Posterior cingulate gyrus (tissue), 11 donors: ENCODE data around the gene RBFOX1.
A peak's percentile ranks its signal among the peaks of the same experiment; 100 is the strongest.

ENCODE experiments used
- DNase-seq, 10 donors: peaks; one replicate each; pipeline versions ENCODE4 v3.0.0 to v3.0.0-alpha.2; 2020 to 2021; ENCODE audit warnings: mixed read lengths in 3 of 10
- intact Hi-C: fragments of 100-400 bp; cut with DNase I; formaldehyde crosslinking; loops from one replicate; pipeline ENCODE4 v1.15.1; 2023

RBFOX1 gene

DNA sequence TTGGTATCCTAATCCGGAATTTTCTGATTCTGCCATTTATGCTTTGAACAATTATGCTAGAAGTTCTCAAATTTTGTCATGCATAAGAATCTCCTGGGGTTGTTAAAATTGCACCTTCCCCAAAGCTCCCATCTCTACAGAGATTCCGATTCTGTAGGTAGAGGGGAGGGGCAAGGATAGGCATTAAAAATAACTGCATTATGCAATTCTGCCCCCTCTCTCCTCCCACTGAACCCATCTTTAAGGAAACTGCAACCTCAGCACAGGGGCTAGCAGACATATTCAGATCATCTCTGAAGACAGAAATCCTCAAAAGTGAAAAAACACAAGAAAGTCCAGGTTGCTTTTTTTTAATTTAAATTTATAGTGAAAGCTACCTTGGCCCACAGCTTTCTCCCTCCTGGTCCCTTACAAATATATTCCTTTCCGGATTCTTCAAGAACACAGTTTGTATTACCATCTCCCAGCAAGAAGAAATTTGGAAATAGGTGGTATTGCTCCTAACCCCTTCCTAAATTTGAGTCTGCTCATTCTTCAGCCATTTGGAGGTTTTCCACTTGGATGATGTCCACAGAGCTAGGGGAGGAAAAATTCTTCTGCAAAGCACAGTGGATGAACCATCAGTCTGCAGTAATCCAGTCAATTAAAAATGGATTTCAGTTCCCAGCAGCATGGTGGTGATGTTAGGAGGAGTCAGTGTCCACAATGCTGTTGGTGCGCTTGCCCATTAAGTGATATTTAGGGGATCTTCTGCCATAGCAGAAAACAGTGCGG, 67.7 kb downstream of the RBFOX1 start:
- no peak for DNase-seq
- intact Hi-C loops: no loop called here

DNA sequence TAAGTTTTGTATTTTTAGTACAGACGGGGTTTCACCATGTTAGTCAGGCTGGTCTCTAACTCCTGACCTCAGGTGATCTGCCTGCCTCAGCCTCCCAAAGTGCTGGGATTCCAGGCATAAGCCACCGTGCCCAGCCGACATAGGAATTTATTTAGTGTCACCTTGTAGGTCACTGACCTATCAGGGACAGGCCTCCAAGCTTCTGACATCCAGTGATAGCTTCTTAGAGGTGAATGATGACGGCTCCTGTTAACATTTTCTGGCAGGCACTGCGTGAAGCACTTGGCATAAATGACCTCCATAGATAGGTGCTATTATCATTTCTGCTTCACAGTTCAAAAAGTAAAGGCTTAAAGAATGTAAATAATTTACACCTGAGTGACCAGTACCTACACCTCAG, 71.6 kb downstream of the RBFOX1 start:
- no peak for DNase-seq
- intact Hi-C loops: no loop called here

DNA sequence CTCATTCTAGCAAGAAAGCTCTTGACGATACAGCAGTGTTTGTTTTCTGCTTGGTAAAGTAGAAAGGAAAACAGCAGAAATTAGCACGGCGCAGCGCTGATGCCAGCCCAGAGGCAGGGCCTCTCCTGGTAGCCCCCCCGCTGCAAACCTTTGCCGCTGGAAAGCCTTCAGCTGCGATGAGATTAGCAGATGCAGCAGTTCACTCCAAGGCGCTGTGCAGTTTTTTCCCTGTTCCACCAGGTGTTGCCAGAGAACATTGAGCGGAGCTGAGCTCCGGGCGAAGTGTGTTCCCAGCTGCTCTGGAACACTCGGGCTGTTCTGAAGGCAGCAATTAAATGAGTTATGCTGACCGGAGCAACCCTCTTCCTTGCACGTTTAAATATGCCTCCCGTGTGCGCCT, 72.5 kb downstream of the RBFOX1 start:
- intact Hi-C loops: no loop called here
- DNase-seq: peak; percentile 24 to 96 (median 76)

DNA sequence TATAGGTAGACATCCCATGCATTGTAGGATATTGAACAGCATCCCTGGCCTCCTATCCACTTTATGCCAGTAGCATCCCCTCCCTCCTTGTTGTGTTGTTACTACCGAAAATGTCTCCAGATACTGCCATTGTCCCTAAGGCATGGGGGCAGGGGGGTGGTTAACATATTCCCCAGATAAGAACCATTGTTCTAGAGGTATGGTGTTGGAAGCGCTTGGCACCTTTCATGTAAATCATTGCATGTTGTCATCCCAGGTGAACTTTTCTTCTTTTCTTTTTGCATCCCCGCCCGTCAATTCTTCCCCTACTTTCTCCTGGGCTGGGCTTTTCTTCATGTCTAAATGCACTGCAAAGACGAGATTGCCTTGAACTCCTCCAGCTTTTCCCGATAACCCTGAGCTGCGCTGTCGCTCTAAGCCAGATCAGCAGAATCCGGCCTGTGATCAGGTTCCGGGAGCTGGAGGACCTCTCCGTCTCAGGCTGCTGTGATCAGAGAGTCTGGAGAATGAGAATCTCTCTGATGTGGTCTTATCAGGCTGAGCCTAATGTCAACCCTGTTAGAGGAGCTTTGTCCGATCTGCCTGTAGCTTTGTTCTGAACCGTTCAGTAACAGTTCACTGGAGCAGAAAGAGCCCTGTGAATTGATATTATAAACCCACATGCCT, 76.2 kb downstream of the RBFOX1 start:
- intact Hi-C loops: no loop called here
- peak in 1 of 10 donors; percentile 62 for DNase-seq

DNA sequence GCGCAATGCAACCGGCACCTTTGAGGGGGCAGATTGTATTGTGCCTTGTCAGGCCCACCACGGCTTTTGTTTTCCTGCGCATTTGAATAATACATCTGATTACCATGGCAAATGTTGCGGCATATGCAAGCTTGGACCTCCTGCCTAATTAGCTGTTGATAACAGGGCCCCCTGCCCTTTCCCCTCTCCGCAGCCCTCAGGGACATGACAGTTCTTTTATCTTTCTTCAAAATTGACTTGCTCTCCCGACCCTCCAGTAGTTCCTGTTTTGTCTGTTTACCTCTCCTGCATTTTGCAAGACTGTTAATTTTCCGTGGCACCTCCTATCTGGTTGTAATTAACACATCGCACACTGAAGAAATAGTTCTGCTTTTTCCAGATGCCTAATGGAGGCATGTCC, 86.8 kb downstream of the RBFOX1 start:
- intact Hi-C loops: no loop called here

DNA sequence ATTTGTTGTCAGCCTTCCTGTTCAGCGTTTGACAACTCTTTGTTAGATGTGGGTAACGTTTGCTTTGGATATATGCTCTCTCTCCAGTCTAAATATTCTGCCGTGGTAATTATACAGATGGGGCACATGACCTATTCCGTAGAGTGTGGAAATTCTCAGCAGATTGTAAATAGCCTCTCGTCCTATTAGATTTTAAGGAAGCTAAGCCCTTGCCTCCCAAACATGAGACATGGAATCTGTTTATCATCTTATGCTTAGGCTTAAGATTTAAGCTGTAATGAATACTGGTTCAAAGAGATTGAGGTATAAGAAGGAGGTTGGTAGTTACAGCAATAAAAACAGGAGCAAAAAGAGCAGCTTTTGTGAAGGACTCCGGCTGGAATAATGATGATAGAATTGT, 87.4 kb downstream of the RBFOX1 start:
- intact Hi-C loops: no loop called here
- no peak for DNase-seq

More for the DNA sequence above, 86.8 kb downstream of the RBFOX1 start:
- no peak for DNase-seq

DNA sequence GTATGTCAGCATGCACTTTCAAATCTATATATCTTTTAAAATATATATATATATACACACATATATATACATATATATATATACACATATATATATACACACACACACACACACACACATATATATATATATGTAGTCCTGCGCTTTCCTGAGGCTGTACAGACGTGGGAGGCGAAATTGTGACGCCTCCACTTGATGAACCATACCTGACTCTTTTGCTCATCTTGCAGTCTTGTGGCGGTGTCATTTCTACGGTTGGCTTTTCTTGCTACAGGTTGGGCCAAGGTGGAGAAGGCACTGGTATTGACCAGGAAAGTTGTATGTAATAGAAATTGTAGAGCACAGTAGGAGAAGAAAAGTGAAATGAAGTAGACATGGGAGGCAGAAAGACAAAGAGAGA, 88.2 kb downstream of the RBFOX1 start:
- intact Hi-C loops: no loop called here

DNA sequence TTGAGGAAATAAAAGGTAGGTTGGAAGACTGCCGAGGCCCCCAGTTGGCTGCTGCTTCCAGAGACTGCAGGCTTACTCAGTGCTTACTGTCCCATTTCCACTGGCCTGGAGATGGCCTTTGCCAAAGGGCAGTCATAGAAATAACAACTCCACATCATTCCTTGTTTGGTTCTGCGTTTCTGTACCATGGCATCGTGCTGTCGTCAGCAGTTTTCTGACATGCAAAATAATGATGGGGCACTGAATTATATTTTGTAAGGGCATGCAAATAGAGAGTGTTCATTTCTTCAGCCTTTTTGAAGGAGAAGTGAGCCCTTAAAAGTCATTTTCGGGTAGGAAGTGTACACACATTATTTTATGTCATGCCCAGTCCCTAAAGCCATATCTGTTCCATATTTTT, 88.9 kb downstream of the RBFOX1 start:
- intact Hi-C loops: no loop called here
- no peak for DNase-seq

More for the DNA sequence above, 88.2 kb downstream of the RBFOX1 start:
- no peak for DNase-seq

DNA sequence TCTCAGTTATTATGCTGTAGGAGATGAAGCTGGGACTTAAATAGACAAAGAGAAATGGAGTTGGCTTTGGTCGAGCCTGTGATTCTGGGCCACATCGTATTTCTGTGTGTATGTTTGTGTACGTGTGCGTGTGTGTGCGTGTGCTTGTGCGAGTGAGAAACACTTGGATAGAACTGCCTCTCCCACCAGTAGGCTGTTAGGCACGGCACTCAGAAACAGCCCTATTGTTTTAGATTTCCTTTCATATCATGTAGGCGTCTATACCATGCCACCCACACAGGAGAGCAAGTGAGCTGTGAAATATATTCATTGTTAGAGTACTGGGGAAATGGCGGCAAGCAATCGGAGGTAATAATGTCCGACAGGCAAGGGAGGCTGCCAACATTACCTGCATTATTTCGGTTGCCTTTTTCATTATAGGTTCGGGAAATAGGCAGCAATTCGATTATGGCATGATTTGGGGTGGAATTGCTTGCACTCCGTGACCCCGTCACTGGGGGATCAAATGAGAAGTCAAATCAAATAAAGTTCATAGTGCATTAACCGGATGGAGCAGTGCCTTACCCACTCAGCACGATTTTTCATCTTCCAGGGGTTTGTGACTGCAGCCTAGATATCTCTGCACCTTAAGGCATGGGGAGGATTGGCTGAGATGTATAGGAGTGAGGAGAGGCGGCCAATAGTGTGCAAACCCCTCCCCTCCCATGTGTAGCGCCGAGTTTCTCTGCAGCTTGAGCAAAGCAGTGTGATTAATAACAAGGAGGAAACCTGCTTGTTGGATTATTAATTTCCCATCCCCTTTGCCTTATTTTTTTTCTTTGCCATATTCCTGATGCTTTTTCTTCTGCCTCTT, 89.6 kb downstream of the RBFOX1 start:
- intact Hi-C loops: no loop called here
- DNase-seq: peak in 1 of 10 donors; percentile 22

DNA sequence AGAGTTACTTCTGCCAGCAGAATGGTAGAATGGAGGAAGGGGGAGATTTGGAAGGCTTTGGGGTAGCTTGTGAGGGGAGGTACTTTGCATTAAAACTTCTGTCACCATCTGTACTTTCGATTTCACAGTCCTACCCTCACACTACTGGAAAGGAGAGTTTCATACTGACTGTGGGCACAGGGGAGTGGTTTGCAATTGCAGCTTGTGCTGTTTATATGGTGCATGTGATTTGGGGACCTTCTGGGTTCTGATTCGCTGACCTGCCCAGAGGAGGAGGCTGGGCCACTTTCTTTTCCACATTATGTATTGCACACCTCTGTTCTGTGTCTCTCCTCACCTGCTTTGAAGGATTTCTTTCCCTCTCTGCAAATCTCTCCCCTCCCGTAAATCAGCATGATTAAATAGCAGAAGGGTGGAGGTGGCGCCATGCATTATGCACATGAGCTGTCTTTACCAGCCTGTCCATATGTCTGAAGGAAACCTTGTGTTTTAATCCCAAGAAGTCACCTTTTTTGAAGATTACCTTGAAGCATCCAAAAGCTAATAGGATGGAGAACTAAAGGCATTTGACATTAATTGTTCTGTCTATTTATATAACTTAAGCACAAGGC, 90.9 kb downstream of the RBFOX1 start:
- intact Hi-C loops: no loop called here
- DNase-seq: no peak

DNA sequence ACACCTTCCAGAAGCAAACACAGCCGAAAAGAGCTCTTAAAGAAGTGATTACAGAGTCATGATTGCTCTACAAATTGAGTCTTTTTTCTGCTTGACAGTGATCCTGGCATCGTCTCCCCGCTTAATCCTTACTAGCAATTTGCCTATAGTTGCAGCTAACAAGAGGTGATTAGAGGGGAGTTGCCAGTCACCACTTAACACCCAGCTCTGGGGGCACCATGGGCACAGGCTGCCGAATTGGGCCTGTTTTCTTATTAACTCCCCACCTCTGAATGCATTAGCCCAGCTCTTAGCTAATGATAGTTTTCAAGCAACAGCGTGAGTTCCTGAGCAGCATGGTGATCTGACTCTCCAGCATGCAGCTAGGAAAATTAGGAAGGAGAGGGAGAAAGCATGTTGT, 93.5 kb downstream of the RBFOX1 start:
- intact Hi-C loops: no loop called here
- no peak for DNase-seq

DNA sequence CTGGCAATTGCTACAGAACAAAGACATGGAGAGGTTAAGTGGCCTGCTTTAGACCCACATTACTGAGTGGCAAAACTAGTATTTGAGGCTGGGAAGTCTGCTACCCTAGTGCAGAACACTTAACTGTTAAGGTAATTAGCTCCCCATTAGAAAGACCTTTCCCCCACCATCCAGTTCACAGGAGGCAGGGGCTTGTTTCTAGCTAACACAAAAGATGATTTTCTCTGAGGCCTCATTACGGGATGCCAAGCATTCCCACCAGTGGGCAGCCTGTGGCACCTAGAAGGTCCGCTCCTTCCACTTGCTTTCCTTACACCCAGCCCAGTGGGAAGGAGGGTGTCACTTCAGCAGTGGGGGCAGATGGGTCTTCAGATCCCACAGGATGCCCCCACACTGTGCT, 99.1 kb downstream of the RBFOX1 start:
- intact Hi-C loops: no loop called here
- DNase-seq: no peak

DNA sequence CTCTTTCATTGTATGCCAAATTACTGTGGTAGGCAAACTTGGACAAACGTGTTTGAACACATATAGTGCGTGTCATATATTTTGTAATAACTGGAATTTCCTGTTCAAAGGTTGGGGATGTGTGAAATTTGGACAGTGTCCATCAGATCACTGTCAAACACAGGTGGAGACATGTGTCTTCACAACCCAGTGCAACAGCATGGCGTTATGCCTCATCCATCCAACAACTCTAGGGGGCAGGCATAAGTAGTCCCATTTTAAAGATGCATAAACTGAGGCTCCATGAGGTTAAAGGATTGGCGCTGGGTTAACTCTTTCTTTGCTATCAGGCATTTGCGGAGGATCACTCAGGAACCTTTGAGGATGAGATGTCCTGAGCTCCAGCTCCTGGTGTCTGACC, 103.7 kb downstream of the RBFOX1 start:
- intact Hi-C loops: no loop called here
- no peak for DNase-seq

DNA sequence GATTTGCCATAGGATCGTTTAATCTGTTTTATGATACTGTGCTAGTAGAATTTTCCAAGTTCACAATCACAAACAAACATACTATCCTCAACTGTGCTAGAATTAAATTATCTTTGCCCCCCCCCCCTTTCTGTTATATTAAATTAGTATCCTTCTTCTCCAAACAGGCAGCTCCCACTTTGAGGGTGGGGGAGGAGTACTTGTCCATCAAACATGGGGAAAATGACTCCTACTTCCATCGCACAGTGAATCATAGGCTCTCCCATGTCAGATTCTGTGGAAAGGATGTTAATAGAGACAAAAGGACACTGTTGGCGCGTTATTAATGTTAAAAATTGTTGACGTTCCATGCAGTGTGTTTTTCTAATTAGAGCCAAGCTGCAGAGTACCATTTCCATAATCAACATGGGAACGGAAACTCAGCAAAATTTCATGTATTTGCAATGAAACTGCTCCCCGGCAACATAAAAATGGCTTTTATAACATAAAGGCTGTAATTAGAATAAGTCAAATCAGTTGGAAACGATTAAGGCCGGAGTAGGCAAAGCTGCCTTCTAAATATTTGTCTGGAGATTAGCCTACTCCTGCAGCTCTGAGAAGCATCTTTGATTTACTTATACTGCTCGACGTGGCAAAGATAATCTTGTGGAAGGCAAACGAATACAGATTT, 104.6 kb downstream of the RBFOX1 start:
- intact Hi-C loops: no loop called here
- no peak for DNase-seq

DNA sequence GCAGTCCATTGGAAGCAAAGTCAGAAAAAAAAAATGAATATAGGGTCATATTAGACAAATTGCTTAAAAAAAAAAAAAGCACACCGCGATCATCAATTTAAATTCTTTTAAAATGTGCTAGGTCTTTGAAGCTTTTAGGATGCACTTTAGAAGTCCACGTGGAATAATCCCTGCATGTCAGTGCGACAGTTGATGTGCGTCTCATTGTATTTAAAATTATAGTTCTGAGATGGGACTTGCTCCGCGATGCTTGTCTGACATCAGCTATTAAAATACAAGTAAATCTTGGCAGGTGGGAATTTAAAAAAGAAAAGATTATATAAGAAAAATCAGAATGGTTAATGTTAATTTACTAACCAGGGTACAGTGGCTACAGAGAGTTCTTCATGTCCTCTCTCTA, 105.2 kb downstream of the RBFOX1 start:
- intact Hi-C loops: no loop called here
- no peak for DNase-seq

DNA sequence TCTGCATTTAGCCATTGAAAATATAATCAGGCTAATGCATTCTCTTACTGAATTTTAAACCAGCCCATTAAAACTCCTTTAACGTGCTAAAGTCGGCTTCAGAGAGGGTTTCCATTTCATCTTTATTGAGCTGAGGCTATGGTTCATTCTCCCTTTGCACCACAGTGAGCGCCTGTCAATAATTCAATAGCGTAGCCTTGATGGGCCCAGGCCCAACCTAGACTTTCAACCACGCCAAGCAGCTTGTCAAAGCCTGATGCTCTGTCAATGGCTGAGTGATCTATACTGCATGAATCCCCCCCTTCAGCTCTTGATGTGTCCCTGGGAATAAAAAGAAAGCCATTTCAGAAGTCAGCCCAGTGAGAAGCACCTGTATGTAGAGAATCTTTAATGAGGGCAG, 106.0 kb downstream of the RBFOX1 start:
- intact Hi-C loops: no loop called here
- DNase-seq: no peak

DNA sequence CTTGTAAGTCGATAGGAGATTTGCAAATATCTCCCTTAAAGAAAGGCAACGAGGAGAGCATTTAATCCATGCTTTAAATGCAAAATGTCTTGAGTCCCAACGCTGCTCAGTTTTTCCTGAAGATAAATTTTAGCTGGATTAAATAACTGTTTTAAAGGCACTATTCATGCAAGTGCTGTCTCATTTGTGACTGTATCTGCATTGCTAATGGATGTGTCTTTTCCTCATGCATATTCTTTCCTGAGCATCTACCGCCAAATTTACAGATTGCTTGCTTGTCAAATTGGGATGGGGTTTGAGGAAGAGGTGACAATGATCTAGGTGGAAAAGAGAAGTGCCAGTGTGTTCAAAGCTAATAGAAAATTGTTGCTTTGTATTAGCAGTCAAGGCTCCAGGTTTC, 106.9 kb downstream of the RBFOX1 start:
- no peak for DNase-seq
- intact Hi-C loops: no loop called here

DNA sequence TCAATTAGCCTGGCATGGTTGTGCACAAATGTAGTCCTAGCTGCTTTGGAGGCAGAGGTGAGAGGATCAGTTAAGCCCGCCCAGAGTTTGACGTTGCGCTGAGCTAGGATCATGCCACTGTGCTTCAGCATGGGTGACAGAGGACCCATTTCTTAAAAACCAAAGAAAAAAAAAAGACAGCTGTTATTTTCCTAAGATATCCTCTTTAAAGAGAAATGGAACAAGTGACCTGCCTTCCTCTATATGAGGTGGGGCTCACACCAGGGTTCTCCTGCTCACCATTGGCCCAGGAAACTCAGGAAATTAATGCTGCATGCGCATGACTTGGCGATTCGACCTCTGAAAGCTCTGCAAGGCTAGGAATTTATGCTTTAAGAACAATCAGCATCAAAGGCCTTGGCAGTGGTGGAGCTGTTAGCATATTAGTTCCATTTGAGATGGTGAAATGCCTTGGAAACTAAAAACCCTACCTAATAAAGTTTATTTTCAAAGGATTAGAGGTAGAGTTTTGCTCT, 108.3 kb downstream of the RBFOX1 start:
- DNase-seq: no peak
- intact Hi-C loops: no loop called here

DNA sequence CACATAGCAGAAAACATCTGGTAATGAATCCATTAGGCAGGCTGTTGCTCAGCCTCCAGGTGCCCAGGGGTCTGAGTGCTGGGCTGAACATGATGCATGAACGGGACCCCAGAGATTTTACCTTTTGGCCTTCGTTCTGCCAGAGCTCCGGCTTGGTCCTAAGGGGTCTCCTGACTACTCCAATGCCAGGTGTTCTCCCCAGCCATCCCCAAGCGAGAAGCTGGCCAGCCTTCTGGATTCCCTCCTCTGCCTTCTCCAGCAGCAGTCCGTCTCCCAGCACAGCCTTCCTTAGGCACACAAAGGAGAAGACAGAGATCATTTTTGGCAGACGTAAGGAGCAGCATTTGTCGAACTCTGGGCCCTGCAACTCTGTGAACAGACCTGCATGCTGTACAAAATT, 109.4 kb downstream of the RBFOX1 start:
- intact Hi-C loops: no loop called here
- DNase-seq: no peak

DNA sequence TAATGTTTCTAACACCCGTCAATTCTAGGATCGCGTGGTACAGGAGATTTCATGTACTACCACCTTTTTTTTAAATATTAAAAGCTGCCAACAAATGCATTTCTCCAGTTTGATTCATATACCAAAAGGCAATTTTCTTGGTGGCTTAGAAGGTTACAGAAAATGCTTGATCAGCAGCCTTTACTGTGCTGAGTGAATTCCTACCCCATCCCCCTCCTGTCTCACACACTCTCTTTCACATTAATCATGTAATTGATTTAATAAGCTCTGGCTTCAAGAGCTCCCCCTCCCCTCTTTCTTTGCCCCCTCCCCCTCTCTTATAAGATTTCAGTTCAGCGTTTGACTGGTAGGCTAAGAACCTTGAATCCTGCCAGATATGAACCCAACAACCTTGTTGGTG, 110.5 kb downstream of the RBFOX1 start:
- DNase-seq: no peak
- intact Hi-C loops: no loop called here
